GM23338 (cell line): ENCODE results near the gene NTN1. TPM values are rescaled to one million over a fixed set of nuclear protein-coding genes. Genes with fewer than 3 reads are reported as not detected.
A peak's percentile ranks its signal among the peaks of the same experiment; 100 is the strongest.

Source experiments
- ATAC-seq: fragments of 200-7000 bp; cut with Tn5 transposase; 3 replicates; pipeline ENCODE4 v1.9.1; 2020
- DNase-seq: peaks from one replicate; pipeline ENCODE4 v3.0.0-alpha.2; 2015; ENCODE audit warnings: low spot score
- H2AFZ ChIP-seq: fragments of 200-600 bp; sonication (generic); 2 replicates; pipeline ENCODE4 v1.8.0; 2016; ENCODE audit warnings: antibody characterized with exemption, mild to moderate bottlenecking, moderate library complexity
- H3F3A ChIP-seq: fragments of 200-600 bp; sonication (generic); replicated peaks from 2 replicates; pipeline ENCODE4 v1.8.0; 2017; ENCODE audit warnings: antibody characterized with exemption, mixed run types, low read depth
- H3K27ac ChIP-seq: fragments of 200-600 bp; sonication (generic); 2 replicates; pipeline ENCODE4 v1.6.1; 2016; ENCODE audit warnings: low read depth
- H3K27me3 ChIP-seq: fragments of 200-600 bp; sonication (generic); 2 replicates; pipeline ENCODE4 v1.8.0; 2016; ENCODE audit warnings: mild to moderate bottlenecking, mixed run types, moderate library complexity; ENCODE audit not compliant: insufficient read depth
- H3K36me3 ChIP-seq: fragments of 200-600 bp; sonication (generic); 2 replicates; pipeline ENCODE4 v1.8.0; 2016; ENCODE audit warnings: mild to moderate bottlenecking; ENCODE audit not compliant: insufficient read depth
- H3K4me1 ChIP-seq: fragments of 200-600 bp; sonication (generic); 2 replicates; pipeline ENCODE4 v1.8.0; 2016; ENCODE audit warnings: mild to moderate bottlenecking, moderate library complexity; ENCODE audit not compliant: insufficient read depth
- H3K4me2 ChIP-seq: fragments of 200-600 bp; sonication (generic); 2 replicates; pipeline ENCODE4 v1.7.1; 2017; ENCODE audit warnings: mixed run types
- H3K4me3 ChIP-seq: fragments of 200-600 bp; sonication (generic); 2 replicates; pipeline ENCODE4 v1.6.1; 2016; ENCODE audit warnings: mixed run types
- H3K79me2 ChIP-seq: fragments of 200-600 bp; sonication (generic); replicated peaks from 2 replicates; pipeline ENCODE4 v1.8.0; 2017; ENCODE audit warnings: mild to moderate bottlenecking; ENCODE audit not compliant: insufficient read depth
- H3K9me2 ChIP-seq: fragments of 200-600 bp; sonication (generic); 2 replicates; pipeline ENCODE4 v1.8.0; 2017; ENCODE audit not compliant: insufficient read depth
- H4K20me1 ChIP-seq: fragments of 200-600 bp; sonication (generic); replicated peaks from 2 replicates; pipeline ENCODE4 v1.8.0; 2017; ENCODE audit warnings: mild to moderate bottlenecking; ENCODE audit not compliant: insufficient read depth
- H3K27ac Mint-ChIP-seq: 2 replicates; pipeline ENCODE4 v1.8.0; 2020; ENCODE audit warnings: inconsistent platforms, mild to moderate bottlenecking, moderate library complexity, mixed read lengths
- H3K27me3 Mint-ChIP-seq: 3 replicates; pipeline ENCODE4 v1.8.0; 2022; ENCODE audit warnings: low read depth, mild to moderate bottlenecking, moderate library complexity, mixed read lengths, inconsistent platforms; ENCODE audit not compliant: insufficient read depth, poor library complexity
- H3K36me3 Mint-ChIP-seq: 3 replicates; pipeline ENCODE4 v1.8.0; 2021; ENCODE audit warnings: low read depth, mild to moderate bottlenecking, inconsistent platforms, moderate library complexity, mixed read lengths
- H3K4me1 Mint-ChIP-seq: 3 replicates; pipeline ENCODE4 v1.8.0; 2020; ENCODE audit warnings: mild to moderate bottlenecking, inconsistent platforms, mixed read lengths
- H3K4me3 Mint-ChIP-seq: 3 replicates; pipeline ENCODE4 v1.8.0; 2021; ENCODE audit warnings: moderate library complexity, mild to moderate bottlenecking, inconsistent platforms, mixed read lengths
- H3K9me3 Mint-ChIP-seq: 3 replicates; pipeline ENCODE4 v1.8.0; 2020; ENCODE audit warnings: moderate library complexity, mild to moderate bottlenecking, inconsistent platforms, mixed read lengths
- EZH2 ChIP-seq: fragments of 200-600 bp; sonication (generic); IDR thresholded peaks from one replicate; pipeline ENCODE4 v1.8.0; 2017; ENCODE audit warnings: antibody characterized with exemption, mild to moderate bottlenecking, low read depth; ENCODE audit not compliant: unreplicated experiment
- ZNF114 ChIP-seq: fragments of 250-450 bp; sonication (Bioruptor Pico); IDR thresholded peaks from 2 replicates; pipeline ENCODE4 v1.5.0; 2020; ENCODE audit warnings: mild to moderate bottlenecking, moderate library complexity
- polyA plus RNA-seq: library from polyadenylated mRNA; unstranded; fragments of >200 nt; fragmentation: Nextera tagmentation; extraction: Ambion mirVana; gene quantifications from 2 replicates; pipeline ENCODE4 v1.2.1, GENCODE V29; 2016
- total RNA-seq: library from RNA; depleted of rRNA; stranded (reverse); fragments of >200 nt; shearing (Covaris generic); gene quantifications from 2 replicates; pipeline ENCODE4 v1.2.3, GENCODE V29; 2014
- TF ChIP-seq, protein P1 (sequence below): fragments of 250-450 bp; sonication (Bioruptor Pico); IDR thresholded peaks from 2 replicates; pipeline ENCODE4 v1.5.0; 2020; ENCODE audit warnings: mild to moderate bottlenecking, moderate library complexity
- TF ChIP-seq, protein P2 (sequence below): IDR thresholded peaks from one replicate; pipeline ENCODE4 v1.6.1; 2018; ENCODE audit warnings: antibody characterized with exemption; ENCODE audit not compliant: unreplicated experiment
- TF ChIP-seq, protein P3 (sequence below), 2 experiments: fragments of 200-600 bp in 1 of 2; sonication (generic) in 1 of 2; conservative IDR thresholded peaks; 2 replicates each; pipeline versions ENCODE4 v1.5.1 to v1.6.1; 2016 to 2017; ENCODE audit warnings: antibody characterized with exemption in 2 of 2, low read depth in 2 of 2, mild to moderate bottlenecking in 2 of 2, moderate library complexity in 1 of 2

The NTN1 gene
- total and polyA plus RNA-seq, 2 experiments from 2014 or later: 0.57 to 2.6 TPM

DNA sequence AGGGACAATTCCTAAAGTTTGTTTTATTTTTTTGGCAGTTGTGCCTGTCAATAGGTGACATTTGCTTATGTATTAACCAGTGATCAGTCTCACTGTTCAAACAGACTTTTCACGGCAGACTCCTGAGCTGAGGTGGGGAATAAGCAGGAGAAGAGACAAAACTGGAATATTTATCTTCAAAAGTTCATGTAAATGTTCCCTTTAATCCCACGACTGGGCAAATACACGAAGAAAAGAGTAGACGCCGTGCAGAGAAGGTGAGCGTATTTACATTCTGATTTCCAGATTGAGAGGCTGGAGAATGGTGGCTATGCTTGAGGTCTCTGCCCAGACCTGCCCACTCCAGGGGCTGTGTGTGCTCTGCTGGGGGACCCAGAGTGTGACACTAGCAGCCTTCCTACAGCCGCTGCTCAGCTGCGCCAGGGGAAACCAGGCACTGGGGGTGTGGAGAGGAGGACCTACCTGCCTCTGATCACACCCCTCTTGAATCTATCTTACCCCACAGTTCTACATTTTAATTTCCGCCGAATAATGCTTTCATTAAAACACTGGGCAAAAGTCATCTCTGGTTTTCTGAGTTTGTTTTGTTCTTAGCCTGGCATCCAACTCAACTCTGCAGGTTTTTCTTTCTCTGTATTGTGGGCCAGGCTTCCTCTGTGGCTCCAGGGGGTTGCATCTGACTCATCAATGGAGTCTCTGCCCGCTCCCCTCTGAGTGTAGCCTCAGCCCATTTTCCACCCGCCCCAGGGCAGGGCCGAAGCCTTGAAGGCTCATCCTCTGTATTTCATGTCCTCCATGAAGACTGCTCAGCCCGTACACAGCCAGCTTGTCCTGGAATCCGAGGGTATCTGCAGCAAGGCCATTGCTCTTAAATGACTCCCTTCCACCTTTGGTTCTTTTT lies 237.1 kb downstream of the NTN1 start:
- Histone ChIP-seq H3K79me2 (no peaks in the 10 kb centered on the region), H2AFZ (no peak overlapping the region), H3K9me2 (no peaks in the 10 kb centered on the region), H3K27ac (no peak overlapping the region), H3K27me3 (no peaks in the 10 kb centered on the region), H3K36me3 (no peaks in the 10 kb centered on the region), H3K4me1 (peaks cover 12% of the 10 kb centered on the region), H3K4me2 (0 out of 2 replicates have a peak overlapping the region, but pooled peaks have one; percentile 35), H4K20me1 (no peaks in the 10 kb centered on the region), H3K4me3 (no peak overlapping the region), H3F3A (no peaks in the 10 kb centered on the region)
- TF ChIP-seq, protein P1, sequence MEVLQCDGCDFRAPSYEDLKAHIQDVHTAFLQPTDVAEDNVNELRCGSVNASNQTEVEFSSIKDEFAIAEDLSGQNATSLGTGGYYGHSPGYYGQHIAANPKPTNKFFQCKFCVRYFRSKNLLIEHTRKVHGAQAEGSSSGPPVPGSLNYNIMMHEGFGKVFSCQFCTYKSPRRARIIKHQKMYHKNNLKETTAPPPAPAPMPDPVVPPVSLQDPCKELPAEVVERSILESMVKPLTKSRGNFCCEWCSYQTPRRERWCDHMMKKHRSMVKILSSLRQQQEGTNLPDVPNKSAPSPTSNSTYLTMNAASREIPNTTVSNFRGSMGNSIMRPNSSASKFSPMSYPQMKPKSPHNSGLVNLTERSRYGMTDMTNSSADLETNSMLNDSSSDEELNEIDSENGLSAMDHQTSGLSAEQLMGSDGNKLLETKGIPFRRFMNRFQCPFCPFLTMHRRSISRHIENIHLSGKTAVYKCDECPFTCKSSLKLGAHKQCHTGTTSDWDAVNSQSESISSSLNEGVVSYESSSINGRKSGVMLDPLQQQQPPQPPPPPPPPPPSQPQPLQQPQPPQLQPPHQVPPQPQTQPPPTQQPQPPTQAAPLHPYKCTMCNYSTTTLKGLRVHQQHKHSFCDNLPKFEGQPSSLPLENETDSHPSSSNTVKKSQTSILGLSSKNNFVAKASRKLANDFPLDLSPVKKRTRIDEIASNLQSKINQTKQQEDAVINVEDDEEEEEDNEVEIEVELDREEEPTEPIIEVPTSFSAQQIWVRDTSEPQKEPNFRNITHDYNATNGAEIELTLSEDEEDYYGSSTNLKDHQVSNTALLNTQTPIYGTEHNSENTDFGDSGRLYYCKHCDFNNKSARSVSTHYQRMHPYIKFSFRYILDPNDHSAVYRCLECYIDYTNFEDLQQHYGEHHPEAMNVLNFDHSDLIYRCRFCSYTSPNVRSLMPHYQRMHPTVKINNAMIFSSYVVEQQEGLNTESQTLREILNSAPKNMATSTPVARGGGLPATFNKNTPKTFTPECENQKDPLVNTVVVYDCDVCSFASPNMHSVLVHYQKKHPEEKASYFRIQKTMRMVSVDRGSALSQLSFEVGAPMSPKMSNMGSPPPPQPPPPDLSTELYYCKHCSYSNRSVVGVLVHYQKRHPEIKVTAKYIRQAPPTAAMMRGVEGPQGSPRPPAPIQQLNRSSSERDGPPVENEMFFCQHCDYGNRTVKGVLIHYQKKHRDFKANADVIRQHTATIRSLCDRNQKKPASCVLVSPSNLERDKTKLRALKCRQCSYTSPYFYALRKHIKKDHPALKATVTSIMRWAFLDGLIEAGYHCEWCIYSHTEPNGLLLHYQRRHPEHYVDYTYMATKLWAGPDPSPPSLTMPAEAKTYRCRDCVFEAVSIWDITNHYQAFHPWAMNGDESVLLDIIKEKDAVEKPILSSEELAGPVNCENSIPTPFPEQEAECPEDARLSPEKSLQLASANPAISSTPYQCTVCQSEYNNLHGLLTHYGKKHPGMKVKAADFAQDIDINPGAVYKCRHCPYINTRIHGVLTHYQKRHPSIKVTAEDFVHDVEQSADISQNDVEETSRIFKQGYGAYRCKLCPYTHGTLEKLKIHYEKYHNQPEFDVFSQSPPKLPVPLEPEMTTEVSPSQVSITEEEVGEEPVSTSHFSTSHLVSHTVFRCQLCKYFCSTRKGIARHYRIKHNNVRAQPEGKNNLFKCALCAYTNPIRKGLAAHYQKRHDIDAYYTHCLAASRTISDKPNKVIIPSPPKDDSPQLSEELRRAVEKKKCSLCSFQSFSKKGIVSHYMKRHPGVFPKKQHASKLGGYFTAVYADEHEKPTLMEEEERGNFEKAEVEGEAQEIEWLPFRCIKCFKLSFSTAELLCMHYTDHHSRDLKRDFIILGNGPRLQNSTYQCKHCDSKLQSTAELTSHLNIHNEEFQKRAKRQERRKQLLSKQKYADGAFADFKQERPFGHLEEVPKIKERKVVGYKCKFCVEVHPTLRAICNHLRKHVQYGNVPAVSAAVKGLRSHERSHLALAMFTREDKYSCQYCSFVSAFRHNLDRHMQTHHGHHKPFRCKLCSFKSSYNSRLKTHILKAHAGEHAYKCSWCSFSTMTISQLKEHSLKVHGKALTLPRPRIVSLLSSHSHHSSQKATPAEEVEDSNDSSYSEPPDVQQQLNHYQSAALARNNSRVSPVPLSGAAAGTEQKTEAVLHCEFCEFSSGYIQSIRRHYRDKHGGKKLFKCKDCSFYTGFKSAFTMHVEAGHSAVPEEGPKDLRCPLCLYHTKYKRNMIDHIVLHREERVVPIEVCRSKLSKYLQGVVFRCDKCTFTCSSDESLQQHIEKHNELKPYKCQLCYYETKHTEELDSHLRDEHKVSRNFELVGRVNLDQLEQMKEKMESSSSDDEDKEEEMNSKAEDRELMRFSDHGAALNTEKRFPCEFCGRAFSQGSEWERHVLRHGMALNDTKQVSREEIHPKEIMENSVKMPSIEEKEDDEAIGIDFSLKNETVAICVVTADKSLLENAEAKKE (CRISPR knock-in tag): no peak
- TF ChIP-seq EZH2 (no peak), ZNF114 (no peak)
- TF ChIP-seq, protein P2, sequence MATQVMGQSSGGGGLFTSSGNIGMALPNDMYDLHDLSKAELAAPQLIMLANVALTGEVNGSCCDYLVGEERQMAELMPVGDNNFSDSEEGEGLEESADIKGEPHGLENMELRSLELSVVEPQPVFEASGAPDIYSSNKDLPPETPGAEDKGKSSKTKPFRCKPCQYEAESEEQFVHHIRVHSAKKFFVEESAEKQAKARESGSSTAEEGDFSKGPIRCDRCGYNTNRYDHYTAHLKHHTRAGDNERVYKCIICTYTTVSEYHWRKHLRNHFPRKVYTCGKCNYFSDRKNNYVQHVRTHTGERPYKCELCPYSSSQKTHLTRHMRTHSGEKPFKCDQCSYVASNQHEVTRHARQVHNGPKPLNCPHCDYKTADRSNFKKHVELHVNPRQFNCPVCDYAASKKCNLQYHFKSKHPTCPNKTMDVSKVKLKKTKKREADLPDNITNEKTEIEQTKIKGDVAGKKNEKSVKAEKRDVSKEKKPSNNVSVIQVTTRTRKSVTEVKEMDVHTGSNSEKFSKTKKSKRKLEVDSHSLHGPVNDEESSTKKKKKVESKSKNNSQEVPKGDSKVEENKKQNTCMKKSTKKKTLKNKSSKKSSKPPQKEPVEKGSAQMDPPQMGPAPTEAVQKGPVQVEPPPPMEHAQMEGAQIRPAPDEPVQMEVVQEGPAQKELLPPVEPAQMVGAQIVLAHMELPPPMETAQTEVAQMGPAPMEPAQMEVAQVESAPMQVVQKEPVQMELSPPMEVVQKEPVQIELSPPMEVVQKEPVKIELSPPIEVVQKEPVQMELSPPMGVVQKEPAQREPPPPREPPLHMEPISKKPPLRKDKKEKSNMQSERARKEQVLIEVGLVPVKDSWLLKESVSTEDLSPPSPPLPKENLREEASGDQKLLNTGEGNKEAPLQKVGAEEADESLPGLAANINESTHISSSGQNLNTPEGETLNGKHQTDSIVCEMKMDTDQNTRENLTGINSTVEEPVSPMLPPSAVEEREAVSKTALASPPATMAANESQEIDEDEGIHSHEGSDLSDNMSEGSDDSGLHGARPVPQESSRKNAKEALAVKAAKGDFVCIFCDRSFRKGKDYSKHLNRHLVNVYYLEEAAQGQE: no peak
- TF ChIP-seq, protein P3, sequence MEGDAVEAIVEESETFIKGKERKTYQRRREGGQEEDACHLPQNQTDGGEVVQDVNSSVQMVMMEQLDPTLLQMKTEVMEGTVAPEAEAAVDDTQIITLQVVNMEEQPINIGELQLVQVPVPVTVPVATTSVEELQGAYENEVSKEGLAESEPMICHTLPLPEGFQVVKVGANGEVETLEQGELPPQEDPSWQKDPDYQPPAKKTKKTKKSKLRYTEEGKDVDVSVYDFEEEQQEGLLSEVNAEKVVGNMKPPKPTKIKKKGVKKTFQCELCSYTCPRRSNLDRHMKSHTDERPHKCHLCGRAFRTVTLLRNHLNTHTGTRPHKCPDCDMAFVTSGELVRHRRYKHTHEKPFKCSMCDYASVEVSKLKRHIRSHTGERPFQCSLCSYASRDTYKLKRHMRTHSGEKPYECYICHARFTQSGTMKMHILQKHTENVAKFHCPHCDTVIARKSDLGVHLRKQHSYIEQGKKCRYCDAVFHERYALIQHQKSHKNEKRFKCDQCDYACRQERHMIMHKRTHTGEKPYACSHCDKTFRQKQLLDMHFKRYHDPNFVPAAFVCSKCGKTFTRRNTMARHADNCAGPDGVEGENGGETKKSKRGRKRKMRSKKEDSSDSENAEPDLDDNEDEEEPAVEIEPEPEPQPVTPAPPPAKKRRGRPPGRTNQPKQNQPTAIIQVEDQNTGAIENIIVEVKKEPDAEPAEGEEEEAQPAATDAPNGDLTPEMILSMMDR (conservative IDR thresholded peaks at IDR 0.05; ENCODE audit: low read depth in 2 of 2): no peak
- DNase-seq (no peak), ATAC-seq (peak; percentile 71)
- Mint-ChIP-seq H3K36me3 (no peaks in the 10 kb centered on the region), H3K4me3 (no peak overlapping the region), H3K9me3 (no peaks in the 10 kb centered on the region), H3K27ac (peak overlapping the region; percentile 85), H3K4me1 (peaks cover 37% of the 10 kb centered on the region), H3K27me3 (peaks cover 7% of the 10 kb centered on the region)
